Measurements from ENCODE around the gene OR2G6.
"Not testable (repeated sequence)": the region's sequence is repeated elsewhere in the genome, so short reads cannot be mapped to it uniquely, and the experiment has no call there.

DNA sequence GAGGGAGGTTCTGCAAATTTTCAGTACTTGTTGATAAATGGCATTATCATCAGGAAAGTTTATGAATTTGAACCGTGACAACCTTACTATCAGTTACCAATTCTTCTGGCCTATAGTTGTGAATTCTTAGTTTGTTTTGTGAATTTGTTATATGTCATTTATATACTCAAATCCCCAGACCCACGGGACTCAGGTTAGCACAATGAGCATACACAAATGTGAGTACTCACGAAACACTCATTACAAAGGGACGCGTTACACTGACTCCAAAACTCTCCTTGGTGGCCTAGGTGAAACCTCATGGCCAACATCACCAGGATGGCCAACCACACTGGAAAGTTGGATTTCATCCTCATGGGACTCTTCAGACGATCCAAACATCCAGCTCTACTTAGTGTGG lies 19.6 kb upstream of the OR2G6 start, which contains the start of gene OR2T5:
- not testable (repeated sequence) for TF ChIP-seq CTCF, POLR2A (IDR thresholded peaks at IDR 0.05)
